Measurements from ENCODE around the gene PRRT2. TPM values are rescaled to one million over a fixed set of nuclear protein-coding genes. Genes with fewer than 3 reads are reported as not detected.
A peak's percentile ranks its signal among the peaks of the same experiment; 100 is the strongest.

The PRRT2 gene
- total and polyA plus RNA-seq, 2 experiments from 2014 or later = 13.3 to 16.6 TPM

- H3K27ac ChIP-seq (ENCODE audit: low read depth) = peak overlapping the region; percentile 69; the same call in 1 of the 2 replicates
- H3K36me3 ChIP-seq (ENCODE audit: insufficient read depth) = peaks cover 12% of the 10 kb centered on the region; the same call in 1 of the 2 replicates
- H4K20me1 ChIP-seq (replicated peaks; ENCODE audit: insufficient read depth) = peaks cover 14% of the 10 kb centered on the region; the same call in 1 of the 2 replicates
- TF ChIP-seq CTCF (conservative IDR thresholded peaks at IDR 0.05; ENCODE audit: low read depth in 2 of 2) (peak; percentile 37 to 52; a peak in 2 of 4 replicates), NANOG (IDR thresholded peaks at IDR 0.05; ENCODE audit: borderline replicate concordance) (no peak), POLR2AphosphoS5 (IDR thresholded peaks at IDR 0.05; ENCODE audit: low read depth) (peak; percentile 85)
- H3K9me2 ChIP-seq (ENCODE audit: insufficient read depth) = no peaks in the 10 kb centered on the region
- peak overlapping the region; percentile 87 for H3K4me3 ChIP-seq
- H3K79me2 ChIP-seq (replicated peaks; ENCODE audit: insufficient read depth) = peaks cover 21% of the 10 kb centered on the region
- H3K27me3 ChIP-seq (ENCODE audit: insufficient read depth) = no peaks in the 10 kb centered on the region
- Mint-ChIP-seq H3K36me3 (ENCODE audit: low read depth) (peaks cover 53% of the 10 kb centered on the region), H3K27me3 (ENCODE audit: insufficient read depth, low read depth, poor library complexity) (peaks cover 41% of the 10 kb centered on the region), H3K4me1 (peaks cover 51% of the 10 kb centered on the region), H3K4me3 (peak overlapping the region; percentile 86), H3K9me3 (peaks cover 3% of the 10 kb centered on the region), H3K27ac (peak overlapping the region; percentile 88)
- H3K4me2 ChIP-seq = peak overlapping the region; percentile 97
- H3K4me1 ChIP-seq (ENCODE audit: insufficient read depth) = peaks cover 51% of the 10 kb centered on the region
- DNase-seq (ENCODE audit: low spot score) = peak; percentile 82
- no peak overlapping the region for H2AFZ ChIP-seq
- H3F3A ChIP-seq (replicated peaks; ENCODE audit: low read depth) = peaks cover 55% of the 10 kb centered on the region
- peak; percentile 1; the same call in 2 of the 3 replicates for ATAC-seq
Measured at GRCh38 chr16:29807426-29808218, 4.4 kb upstream of the PRRT2 start.

GRCh38 chr16:29808219-29808900 lies 3.6 kb upstream of the PRRT2 start:
- Histone ChIP-seq H3K79me2 (replicated peaks; ENCODE audit: insufficient read depth) (peaks cover 24% of the 10 kb centered on the region), H3K4me1 (ENCODE audit: insufficient read depth) (peaks cover 53% of the 10 kb centered on the region), H3K4me3 (peak overlapping the region; percentile 87), H3K9me2 (ENCODE audit: insufficient read depth) (no peaks in the 10 kb centered on the region), H3K36me3 (ENCODE audit: insufficient read depth) (peaks cover 9% of the 10 kb centered on the region; the same call in 1 of the 2 replicates), H3K4me2 (peak overlapping the region; percentile 97), H3F3A (replicated peaks; ENCODE audit: low read depth) (peaks cover 49% of the 10 kb centered on the region), H4K20me1 (replicated peaks; ENCODE audit: insufficient read depth) (peaks cover 13% of the 10 kb centered on the region; the same call in 1 of the 2 replicates), H3K27me3 (ENCODE audit: insufficient read depth) (no peaks in the 10 kb centered on the region), H3K27ac (ENCODE audit: low read depth) (peak overlapping the region; percentile 88), H2AFZ (no peak overlapping the region)
- peaks cover 45% of the 10 kb centered on the region for H3K36me3 Mint-ChIP-seq (ENCODE audit: low read depth)
- peaks cover 45% of the 10 kb centered on the region for H3K27me3 Mint-ChIP-seq (ENCODE audit: insufficient read depth, low read depth, poor library complexity)
- ATAC-seq (no peak), DNase-seq (ENCODE audit: low spot score) (no peak)
- peak overlapping the region; percentile 86 for H3K4me3 Mint-ChIP-seq
- H3K9me3 Mint-ChIP-seq = peaks cover 3% of the 10 kb centered on the region
- H3K27ac Mint-ChIP-seq = peak overlapping the region; percentile 85
- H3K4me1 Mint-ChIP-seq = peaks cover 51% of the 10 kb centered on the region
- TF ChIP-seq ETS1 (IDR thresholded peaks at IDR 0.05) (no peak), JUNB (IDR thresholded peaks at IDR 0.05; ENCODE audit: unreplicated experiment) (no peak), CTCF (conservative IDR thresholded peaks at IDR 0.05; ENCODE audit: low read depth in 2 of 2) (no peak), ZNF462 (CRISPR knock-in tag; IDR thresholded peaks at IDR 0.05) (no peak)

All from GM23338 (cell line).